IPS-18c (cell line): ENCODE results near the gene ADH4.
A peak's percentile ranks its signal among the peaks of the same experiment; 100 is the strongest.
"Not testable (repeated sequence)": the region's sequence is repeated elsewhere in the genome, so short reads cannot be mapped to it uniquely, and the experiment has no call there.

Experiments used
- H3K4me3 ChIP-seq: 2 replicates; pipeline ENCODE4 v1.7.0; 2013; ENCODE audit warnings: low read depth, mild to moderate bottlenecking, low read length, moderate library complexity; ENCODE audit not compliant: insufficient read depth
- H3K9me3 ChIP-seq: one replicate; pipeline ENCODE4 v1.6.1; 2013; ENCODE audit warnings: mild to moderate bottlenecking, low read length, moderate library complexity; ENCODE audit not compliant: control insufficient read depth, insufficient read depth

ADH4 gene

DNA sequence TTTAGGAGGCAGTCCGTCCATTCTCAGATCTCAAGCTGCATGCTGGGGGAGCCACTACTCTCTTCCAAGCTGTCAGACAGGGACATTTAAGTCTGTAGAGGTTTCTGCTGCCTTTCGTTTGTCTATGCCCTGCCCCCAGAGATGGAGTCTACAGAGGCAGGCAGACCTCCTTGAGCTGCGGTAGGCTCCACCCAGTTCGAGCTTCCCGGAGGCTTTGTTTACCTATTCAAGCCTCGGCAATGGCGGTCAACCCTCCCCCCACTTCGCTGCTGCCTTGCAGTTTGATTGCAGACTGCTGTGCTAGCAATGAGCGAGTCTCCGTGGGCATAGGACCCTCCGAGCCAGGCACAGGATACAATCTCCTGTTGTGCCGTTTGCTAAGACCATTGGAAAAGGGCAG, 44.8 kb downstream of the ADH4 start:
- no peak overlapping the region for H3K4me3 ChIP-seq
- no peaks in the 10 kb centered on the region for H3K9me3 ChIP-seq

DNA sequence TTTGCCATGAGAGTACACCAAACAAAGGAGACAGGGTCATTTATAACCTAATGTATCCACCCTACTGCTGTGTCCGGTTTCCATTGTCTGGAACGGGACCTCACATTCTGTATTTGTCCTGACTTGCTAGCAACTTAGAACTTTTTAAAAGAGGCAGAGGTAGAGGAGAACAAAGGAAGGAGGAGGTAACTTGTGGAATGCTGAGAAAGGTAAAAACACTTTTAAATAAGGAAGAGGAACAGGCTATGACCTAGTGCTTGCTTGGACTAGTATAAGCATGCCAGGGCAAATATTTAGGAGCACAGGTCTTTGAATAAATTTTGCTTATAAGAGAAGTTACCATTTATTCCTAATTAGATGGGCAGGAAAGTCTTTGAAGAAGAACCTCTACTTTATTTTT, 52.3 kb downstream of the ADH4 start:
- not testable (repeated sequence) for H3K4me3 ChIP-seq, H3K9me3 ChIP-seq

DNA sequence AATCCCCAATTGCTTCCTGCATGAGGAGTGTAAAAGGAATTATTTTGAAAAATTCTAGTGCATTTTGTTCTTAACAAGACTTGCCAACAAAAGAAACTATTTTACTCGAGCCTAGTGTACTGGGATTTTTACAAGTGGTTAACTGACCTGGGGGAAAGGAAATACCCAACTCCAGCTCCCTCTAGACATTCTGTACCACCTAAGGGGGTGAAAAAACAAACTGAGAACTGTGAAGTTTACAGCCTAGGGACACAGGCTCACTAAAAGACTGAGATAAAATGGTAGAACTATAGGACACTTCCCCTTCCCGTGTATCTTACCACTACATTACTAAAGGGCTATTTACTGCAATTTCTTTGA, 52.9 kb downstream of the ADH4 start:
- no peak overlapping the region for H3K4me3 ChIP-seq
- H3K9me3 ChIP-seq = no peaks in the 10 kb centered on the region

DNA sequence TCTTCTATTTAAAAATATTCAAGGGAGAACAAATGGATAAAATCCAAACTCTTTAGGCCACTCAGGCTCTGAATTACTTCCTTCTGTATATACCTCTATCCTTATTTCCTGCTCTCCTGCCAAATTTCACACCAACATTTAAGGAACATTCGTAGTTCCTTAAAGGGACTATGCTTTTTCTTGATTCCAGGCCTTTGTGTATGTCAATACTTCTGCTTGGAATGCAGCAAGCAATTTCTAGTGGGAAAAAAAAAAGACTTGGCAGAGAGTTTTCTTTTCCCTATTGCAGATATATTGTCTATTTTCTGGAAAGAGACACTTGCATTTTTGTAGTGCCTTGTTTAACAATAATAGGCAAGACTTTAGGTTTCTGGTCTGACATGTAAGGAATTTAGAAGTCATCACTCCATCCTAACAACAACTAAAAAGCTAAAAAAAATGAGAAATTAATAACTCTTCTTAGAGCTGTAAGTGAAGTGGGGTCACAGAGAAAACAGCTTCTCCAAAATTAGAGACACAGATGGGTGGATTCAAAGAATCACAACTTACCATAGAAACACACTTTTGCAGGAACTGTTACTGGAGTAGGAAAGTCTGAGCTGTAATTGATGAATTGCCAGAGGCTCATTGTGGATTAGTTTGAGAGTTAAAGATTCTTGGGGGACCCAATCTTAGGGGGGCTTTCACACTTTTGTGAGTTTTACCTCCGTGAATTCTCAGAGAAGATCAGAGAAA, 53.4 kb downstream of the ADH4 start:
- Histone ChIP-seq H3K4me3 (no peak overlapping the region), H3K9me3 (no peaks in the 10 kb centered on the region)

- no peaks in the 10 kb centered on the region for H3K9me3 ChIP-seq
These were observed 55.4 kb downstream of the ADH4 start, which contains the start of gene ADH5 for GRCh38 chr4:99088481-99089365. TSS of gene ADH5 (minus strand) at chr4:99088788. CDS start at chr4:99088700, 88 bp downstream.

DNA sequence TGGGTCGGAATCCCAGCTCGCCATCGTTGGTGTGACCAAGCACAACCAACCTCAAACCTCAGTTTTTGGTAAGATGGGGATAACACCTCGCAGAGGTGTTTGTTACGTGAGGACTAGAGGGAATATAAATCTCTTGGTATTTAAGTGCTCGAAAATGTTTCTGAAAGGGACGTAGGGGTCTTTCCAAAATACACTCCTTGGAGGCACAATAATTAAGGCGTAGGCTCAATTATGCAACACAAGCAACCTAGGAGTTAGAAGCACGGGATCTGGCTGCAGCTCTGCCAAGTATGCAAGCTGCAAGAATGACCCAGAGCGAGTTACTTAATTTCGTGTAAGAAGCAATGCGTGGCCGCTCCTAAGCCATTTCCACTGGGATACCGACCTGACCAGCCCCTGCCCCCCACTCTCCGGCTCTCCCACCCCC, 56.1 kb downstream of the ADH4 start:
- no peaks in the 10 kb centered on the region for H3K9me3 ChIP-seq
- peak overlapping the region; percentile 64 for H3K4me3 ChIP-seq

More at GRCh38 chr4:99088481-99089365, 55.4 kb downstream of the ADH4 start, which contains the start of gene ADH5:
- peak within 1 kb of the TSS; percentile 93 for H3K4me3 ChIP-seq

- H3K9me3 ChIP-seq = no peaks in the 10 kb centered on the region
- H3K4me3 ChIP-seq = no peak overlapping the region
These were observed 59.5 kb downstream of the ADH4 start for GRCh38 chr4:99084595-99084994.

GRCh38 chr4:99082192-99082591, 61.9 kb downstream of the ADH4 start:
- Histone ChIP-seq H3K9me3 (no peaks in the 10 kb centered on the region), H3K4me3 (no peak overlapping the region)

GRCh38 chr4:99080869-99081268, 63.2 kb downstream of the ADH4 start:
- H3K9me3 ChIP-seq, H3K4me3 ChIP-seq: not testable (repeated sequence)

- Histone ChIP-seq H3K9me3 (no peaks in the 10 kb centered on the region), H3K4me3 (no peak overlapping the region)
These were observed 64.3 kb downstream of the ADH4 start for GRCh38 chr4:99079625-99080295.

- Histone ChIP-seq H3K9me3 (no peaks in the 10 kb centered on the region), H3K4me3 (no peak overlapping the region)
These were observed 65.0 kb downstream of the ADH4 start for GRCh38 chr4:99078931-99079624.

- H3K4me3 ChIP-seq = no peak overlapping the region
- H3K9me3 ChIP-seq = no peaks in the 10 kb centered on the region
These were observed 65.8 kb downstream of the ADH4 start for GRCh38 chr4:99078336-99078735.

GRCh38 chr4:99077177-99077576, 66.9 kb downstream of the ADH4 start:
- Histone ChIP-seq H3K9me3 (no peaks in the 10 kb centered on the region), H3K4me3 (no peak overlapping the region)

DNA sequence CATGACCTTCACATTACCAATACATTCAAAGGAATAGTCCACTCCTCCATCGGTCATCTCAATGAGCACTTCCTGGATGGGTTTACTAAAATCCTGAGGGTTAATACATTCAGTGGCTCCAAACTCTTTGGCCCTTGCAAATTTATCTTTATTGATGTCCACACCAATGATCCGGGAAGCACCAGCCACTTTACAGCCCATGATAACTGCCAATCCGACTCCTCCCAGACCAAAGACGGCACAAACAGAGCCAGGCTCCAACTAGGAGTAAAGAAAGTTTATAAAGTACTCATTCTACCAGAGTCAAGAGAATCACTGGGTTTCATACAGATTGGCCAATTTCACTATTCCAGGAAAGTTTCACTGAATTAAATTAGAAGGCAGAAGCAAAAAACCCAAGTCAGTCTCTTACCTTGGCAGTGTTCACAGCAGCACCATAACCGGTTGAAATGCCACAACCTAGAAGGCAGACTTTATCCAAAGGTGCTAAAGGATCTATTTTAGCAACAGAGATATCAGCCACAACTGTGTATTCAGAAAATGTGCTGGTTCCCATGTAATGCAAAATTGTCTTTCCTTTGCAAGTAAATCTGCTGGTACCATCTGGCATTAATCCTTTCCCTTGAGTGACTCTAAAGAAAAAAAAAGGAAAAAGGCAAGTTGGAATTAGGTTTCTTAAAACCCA, 67.7 kb downstream of the ADH4 start:
- Histone ChIP-seq H3K4me3 (no peak overlapping the region), H3K9me3 (no peaks in the 10 kb centered on the region)

- no peaks in the 10 kb centered on the region for H3K9me3 ChIP-seq
- H3K4me3 ChIP-seq = no peak overlapping the region
These were observed 69.3 kb downstream of the ADH4 start for GRCh38 chr4:99074816-99075215.
